CD4-positive, alpha-beta memory T cell (primary cell): ENCODE measurements around the gene KCNG1. TPM values are rescaled to one million over a fixed set of nuclear protein-coding genes. Genes with fewer than 3 reads are reported as not detected.

Experiments
- CTCF ChIA-PET: fragments of 350-600 bp; sonication (Branson Sonifier 250); formaldehyde crosslinking; loops from one replicate; lab custom pipeline; 2021; ENCODE audit warnings: inconsistent platforms; ENCODE audit not compliant: partially characterized antibody; lab: Charles Lee
- POLR2A ChIA-PET: fragments of 350-600 bp; sonication (Branson Sonifier 250); formaldehyde crosslinking; loops from one replicate; lab custom pipeline; 2021; ENCODE audit not compliant: partially characterized antibody; lab: Charles Lee
- DNase-seq, 5 donors: peaks; one replicate each; pipeline versions ENCODE4 v3.0.0 to v3.0.0-alpha.2; 2020 to 2022; ENCODE audit warnings: mixed read lengths in 1 of 5
- H3K27ac ChIP-seq: one replicate; pipeline ENCODE4 v1.7.0; 2013; ENCODE audit warnings: low read depth, low read length
- H3K27me3 ChIP-seq: 2 replicates; pipeline ENCODE4 v1.7.0; 2013; ENCODE audit warnings: mild to moderate bottlenecking, low read length, moderate library complexity; ENCODE audit not compliant: insufficient read depth
- H3K36me3 ChIP-seq: 2 replicates; pipeline ENCODE4 v1.7.0; 2013; ENCODE audit warnings: mild to moderate bottlenecking, low read length, moderate library complexity; ENCODE audit not compliant: insufficient read depth
- H3K4me1 ChIP-seq: 2 replicates; pipeline ENCODE4 v1.7.0; 2013; ENCODE audit warnings: mild to moderate bottlenecking, low read length, moderate library complexity; ENCODE audit not compliant: insufficient read depth
- H3K4me3 ChIP-seq, 2 donors: one replicate each; pipeline ENCODE4 v1.7.0; 2013; ENCODE audit warnings: low read length in 2 of 2, mild to moderate bottlenecking in 1 of 2
- H3K9me3 ChIP-seq, 2 donors: one replicate each; pipeline ENCODE4 v1.7.0; 2013; ENCODE audit warnings: low read length in 2 of 2, control low read depth in 1 of 2; ENCODE audit not compliant: control insufficient read depth in 1 of 2
- H3K27ac Mint-ChIP-seq, 7 donors: one replicate each; pipeline ENCODE4 v1.8.0; 2020 to 2021; ENCODE audit warnings: mixed read lengths in 7 of 7, mild to moderate bottlenecking in 6 of 7, inconsistent platforms in 3 of 7, moderate library complexity in 3 of 7
- H3K27me3 Mint-ChIP-seq, 2 donors: one replicate each; pipeline ENCODE4 v1.8.0; 2020 to 2021; ENCODE audit warnings: mixed read lengths in 2 of 2
- H3K36me3 Mint-ChIP-seq, 2 donors: one replicate each; pipeline ENCODE4 v1.8.0; 2020 to 2021; ENCODE audit warnings: mixed read lengths in 2 of 2, inconsistent platforms in 1 of 2, mild to moderate bottlenecking in 1 of 2
- H3K4me1 Mint-ChIP-seq, 4 donors: one replicate each; pipeline ENCODE4 v1.8.0; 2020 to 2021; ENCODE audit warnings: mixed read lengths in 4 of 4, mild to moderate bottlenecking in 1 of 4
- H3K4me3 Mint-ChIP-seq, 8 donors: one replicate each; pipeline ENCODE4 v1.8.0; 2020 to 2021; ENCODE audit warnings: mixed read lengths in 8 of 8, mild to moderate bottlenecking in 7 of 8, moderate library complexity in 6 of 8, inconsistent platforms in 3 of 8
- H3K9me3 Mint-ChIP-seq, 8 donors: one replicate each; pipeline ENCODE4 v1.8.0; 2020 to 2021; ENCODE audit warnings: mixed read lengths in 8 of 8, mild to moderate bottlenecking in 5 of 8, inconsistent platforms in 3 of 8, moderate library complexity in 1 of 8
- intact Hi-C: fragments of 100-400 bp; cut with micrococcal nuclease; formaldehyde crosslinking; loops from one replicate; pipeline ENCODE4 v1.15.1; 2023
- polyA plus RNA-seq, 2 donors: library from polyadenylated mRNA; unstranded; fragments of 300-500 nt; fragmentation: Illumina TruSeq; gene quantifications; one replicate each; pipeline ENCODE4 v1.2.3, GENCODE V29; 2021
- total RNA-seq, 2 experiments: library from RNA; stranded (reverse); gene quantifications; one replicate each; pipeline ENCODE4 v1.2.3, GENCODE V29; 2021

KCNG1 gene
- total and polyA plus RNA-seq, 4 experiments from 2014 or later: not detected

GRCh38 chr20:51026269-51026668 is 3.4 kb upstream of the KCNG1 start:
- Histone ChIP-seq H3K27ac (no peak overlapping the region), H3K4me3 (no peak overlapping the region), H3K4me1 (peaks cover 6% of the 10 kb centered on the region), H3K9me3 (no peaks in the 10 kb centered on the region), H3K36me3 (no peaks in the 10 kb centered on the region), H3K27me3 (peaks cover 14% of the 10 kb centered on the region)
- no peak overlapping the region for H3K4me3 Mint-ChIP-seq
- no peaks in the 10 kb centered on the region for H3K36me3 Mint-ChIP-seq
- intact Hi-C loops: no loop called here
- H3K27ac Mint-ChIP-seq: no peak overlapping the region
- ChIA-PET CTCF (no interaction called here), POLR2A (no interaction called here)
- no peak for DNase-seq
- peaks cover 2 to 19% (median 9%) of the 10 kb centered on the region in 4 donors for H3K4me1 Mint-ChIP-seq
- H3K27me3 Mint-ChIP-seq: peaks cover 57 to 61% of the 10 kb centered on the region in 2 donors
- H3K9me3 Mint-ChIP-seq: no peaks in the 10 kb centered on the region

GRCh38 chr20:51024761-51025160 is 1.9 kb upstream of the KCNG1 start:
- Histone ChIP-seq H3K4me3 (no peak overlapping the region), H3K27me3 (peaks cover 11% of the 10 kb centered on the region), H3K27ac (no peak overlapping the region), H3K36me3 (no peaks in the 10 kb centered on the region), H3K9me3 (no peaks in the 10 kb centered on the region), H3K4me1 (peaks cover 6% of the 10 kb centered on the region)
- Mint-ChIP-seq H3K27me3 (peaks cover 47 to 59% of the 10 kb centered on the region in 2 donors), H3K4me3 (peak overlapping the region in 1 of 8 donors; percentile 52), H3K27ac (no peak overlapping the region), H3K9me3 (no peaks in the 10 kb centered on the region), H3K36me3 (no peaks in the 10 kb centered on the region), H3K4me1 (peaks cover 2 to 19% (median 9%) of the 10 kb centered on the region in 4 donors)
- DNase-seq: no peak
- intact Hi-C loops: no loop called here
- ChIA-PET CTCF (no interaction called here), POLR2A (no interaction called here)

- H3K27ac ChIP-seq: no peak overlapping the region
- no peak for DNase-seq
- Mint-ChIP-seq H3K27me3 (peaks cover 40 to 51% of the 10 kb centered on the region in 2 donors), H3K36me3 (no peaks in the 10 kb centered on the region), H3K9me3 (no peaks in the 10 kb centered on the region), H3K4me3 (peak overlapping the region in 6 of 8 donors; percentile 48 to 76 (median 70)), H3K4me1 (peaks cover 2 to 19% (median 9%) of the 10 kb centered on the region in 4 donors), H3K27ac (no peak overlapping the region)
- intact Hi-C loops: no loop called here
- peaks cover 11% of the 10 kb centered on the region for H3K27me3 ChIP-seq
- peaks cover 6% of the 10 kb centered on the region for H3K4me1 ChIP-seq
- ChIA-PET CTCF (no interaction called here), POLR2A (no interaction called here)
- no peaks in the 10 kb centered on the region for H3K36me3 ChIP-seq
- H3K9me3 ChIP-seq: no peaks in the 10 kb centered on the region
- no peak overlapping the region for H3K4me3 ChIP-seq
Measured at GRCh38 chr20:51023617-51024155, 779 bp upstream of the KCNG1 start.

GRCh38 chr20:51022227-51022802 is 592 bp downstream of the KCNG1 start:
- Histone ChIP-seq H3K4me1 (peaks cover 6% of the 10 kb centered on the region), H3K27ac (no peak overlapping the region), H3K36me3 (no peaks in the 10 kb centered on the region), H3K9me3 (no peaks in the 10 kb centered on the region), H3K27me3 (peaks cover 6% of the 10 kb centered on the region), H3K4me3 (no peak overlapping the region)
- POLR2A ChIA-PET: no interaction called here
- Mint-ChIP-seq H3K27me3 (peaks cover 31 to 44% of the 10 kb centered on the region in 2 donors), H3K4me3 (peak overlapping the region; percentile 1 to 78 (median 46)), H3K27ac (no peak overlapping the region), H3K36me3 (no peaks in the 10 kb centered on the region), H3K4me1 (peaks cover 2 to 19% (median 9%) of the 10 kb centered on the region in 4 donors), H3K9me3 (no peaks in the 10 kb centered on the region)
- intact Hi-C loops: no loop called here
- CTCF ChIA-PET: interaction anchor here (1.3 kb wide), 1 partner anchor 35 kb away, joined by 3 read pairs; no protein-coding TSS in a partner anchor
- no peak for DNase-seq

- Mint-ChIP-seq H3K27ac (no peak overlapping the region), H3K27me3 (peaks cover 29 to 40% of the 10 kb centered on the region in 2 donors), H3K9me3 (no peaks in the 10 kb centered on the region), H3K4me3 (peak overlapping the region in 5 of 8 donors; percentile 21 to 78 (median 36)), H3K4me1 (peaks cover 2 to 19% (median 10%) of the 10 kb centered on the region in 4 donors), H3K36me3 (no peaks in the 10 kb centered on the region)
- ChIA-PET CTCF (interaction anchor here (1.3 kb wide), 1 partner anchor 34 kb away, joined by 3 read pairs; no protein-coding TSS in a partner anchor), POLR2A (no interaction called here)
- no peak for DNase-seq
- Histone ChIP-seq H3K9me3 (no peaks in the 10 kb centered on the region), H3K4me1 (peaks cover 6% of the 10 kb centered on the region), H3K27me3 (peaks cover 6% of the 10 kb centered on the region), H3K4me3 (no peak overlapping the region), H3K36me3 (no peaks in the 10 kb centered on the region), H3K27ac (no peak overlapping the region)
- intact Hi-C loops: no loop called here
Measured at GRCh38 chr20:51021067-51022025, 1.6 kb downstream of the KCNG1 start.

- POLR2A ChIA-PET: no interaction called here
- peaks cover 6% of the 10 kb centered on the region for H3K27me3 ChIP-seq
- peaks cover 29 to 38% of the 10 kb centered on the region in 2 donors for H3K27me3 Mint-ChIP-seq
Measured at GRCh38 chr20:51020657-51021056, 2.2 kb downstream of the KCNG1 start.

More at GRCh38 chr20:51020657-51021056, 2.2 kb downstream of the KCNG1 start:
- Mint-ChIP-seq H3K4me1 (peaks cover 2 to 19% (median 10%) of the 10 kb centered on the region in 4 donors), H3K9me3 (no peaks in the 10 kb centered on the region), H3K36me3 (no peaks in the 10 kb centered on the region), H3K4me3 (no peak overlapping the region), H3K27ac (no peak overlapping the region)
- intact Hi-C loops: no loop called here
- Histone ChIP-seq H3K9me3 (no peaks in the 10 kb centered on the region), H3K4me3 (no peak overlapping the region), H3K4me1 (peaks cover 6% of the 10 kb centered on the region), H3K36me3 (no peaks in the 10 kb centered on the region), H3K27ac (no peak overlapping the region)
- CTCF ChIA-PET: no interaction called here
- DNase-seq: no peak
